Tibial nerve (tissue), 4 donors: Measurements from ENCODE around the gene PERM1. TPM values are rescaled to one million over a fixed set of nuclear protein-coding genes. Genes with fewer than 3 reads are reported as not detected.

Source experiments
- DNase-seq, 2 donors: peaks; one replicate each; pipeline ENCODE4 v3.0.0-alpha.2; 2019; ENCODE audit warnings: low spot score in 2 of 2
- H3K27ac ChIP-seq, 4 donors: fragments of 200-600 bp; sonication (generic) in 3 of 4; one replicate each; pipeline ENCODE4 v1.5.1; 2017 to 2019; ENCODE audit warnings: mild to moderate bottlenecking in 1 of 4
- H3K27me3 ChIP-seq, 2 donors: fragments of 200-600 bp; sonication (generic) in 1 of 2; one replicate each; pipeline versions ENCODE4 v1.5.1 to v1.6.0; 2017 to 2019
- H3K36me3 ChIP-seq, 3 donors: fragments of 200-600 bp; sonication (generic); one replicate each; pipeline ENCODE4 v1.5.1; 2018 to 2019
- H3K4me1 ChIP-seq, 4 donors: fragments of 200-600 bp; sonication (generic) in 3 of 4; one replicate each; pipeline ENCODE4 v1.5.1; 2017 to 2019
- H3K4me3 ChIP-seq, 4 donors: fragments of 200-600 bp; sonication (generic) in 3 of 4; one replicate each; pipeline ENCODE4 v1.5.1; 2017 to 2019; ENCODE audit warnings: mild to moderate bottlenecking in 1 of 4, moderate library complexity in 1 of 4
- H3K9me3 ChIP-seq, 4 donors: fragments of 200-600 bp; sonication (generic) in 3 of 4; one replicate each; pipeline ENCODE4 v1.5.1; 2017 to 2019
- CTCF ChIP-seq, 5 experiments: fragments of 200-600 bp in 3 of 5; fragments of 450-650 bp in 2 of 5; sonication (generic) in 3 of 5; IDR thresholded peaks; one replicate each; pipeline ENCODE4 v1.5.1; 2016 to 2019; ENCODE audit warnings: antibody characterized with exemption in 5 of 5, mild to moderate bottlenecking in 3 of 5, moderate library complexity in 2 of 5
- EP300 ChIP-seq, 2 donors: sonication (generic); formaldehyde crosslinking; IDR thresholded peaks; one replicate each; pipeline ENCODE4 v1.6.1; 2017; ENCODE audit warnings: antibody characterized with exemption in 2 of 2, mild to moderate bottlenecking in 1 of 2
- POLR2A ChIP-seq, 2 donors: fragments of 450-650 bp; IDR thresholded peaks; one replicate each; pipeline ENCODE4 v1.6.1; 2017; ENCODE audit warnings: antibody characterized with exemption in 2 of 2, mild to moderate bottlenecking in 2 of 2, moderate library complexity in 2 of 2
- WGBS, 2 donors: methylation state at CpG; one replicate each; pipeline ENCODE4 v1.1.5; 2018; 5-methylcytosine and 5-hydroxymethylcytosine counted together
- total RNA-seq, 4 donors: library from RNA; depleted of rRNA; stranded (reverse); fragments of >200 nt; gene quantifications; one replicate each; pipeline ENCODE4 v1.1.0, GENCODE V29; 2016

Gene PERM1
- total RNA-seq, 4 donors from 2014 or later = 0.22 to 0.78 TPM; not detected in 2

DNA sequence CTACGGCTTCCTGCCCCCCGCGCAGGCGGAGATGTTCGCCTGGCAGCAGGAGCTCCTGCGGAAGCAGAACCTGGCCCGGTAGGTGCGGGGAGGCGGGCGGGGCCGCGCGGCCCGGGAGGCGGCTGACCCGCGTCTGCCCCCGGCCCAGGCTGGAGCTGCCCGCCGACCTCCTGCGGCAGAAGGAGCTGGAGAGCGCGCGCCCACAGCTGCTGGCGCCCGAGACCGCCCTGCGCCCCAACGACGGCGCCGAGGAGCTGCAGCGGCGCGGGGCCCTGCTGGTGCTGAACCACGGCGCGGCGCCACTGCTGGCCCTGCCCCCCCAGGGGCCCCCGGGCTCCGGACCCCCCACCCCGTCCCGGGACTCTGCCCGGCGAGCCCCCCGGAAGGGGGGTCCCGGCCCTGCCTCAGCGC is 39.5 kb downstream of the PERM1 start:
- peak overlapping the region in 1 of 4 donors; percentile 76 for H3K27ac ChIP-seq
- peak overlapping the region in 2 of 4 donors; percentile 28 to 46 for H3K4me3 ChIP-seq
- H3K9me3 ChIP-seq = no peaks in the 10 kb centered on the region
- peaks cover 0 to 51% of the 10 kb centered on the region in 2 donors for H3K27me3 ChIP-seq
- H3K36me3 ChIP-seq = peaks cover 0 to 39% (median 0%) of the 10 kb centered on the region in 3 donors
- 0 to 1% methylated on average over 3 to 17 of the region's 48 CpGs for WGBS, 2 donors
- no peak for TF ChIP-seq CTCF (IDR thresholded peaks at IDR 0.05)
- no peak for TF ChIP-seq POLR2A (IDR thresholded peaks at IDR 0.05)
- TF ChIP-seq EP300 (IDR thresholded peaks at IDR 0.05) = no peak
- no peak for DNase-seq
- H3K4me1 ChIP-seq = peaks cover 0 to 53% (median 24%) of the 10 kb centered on the region in 4 donors

DNA sequence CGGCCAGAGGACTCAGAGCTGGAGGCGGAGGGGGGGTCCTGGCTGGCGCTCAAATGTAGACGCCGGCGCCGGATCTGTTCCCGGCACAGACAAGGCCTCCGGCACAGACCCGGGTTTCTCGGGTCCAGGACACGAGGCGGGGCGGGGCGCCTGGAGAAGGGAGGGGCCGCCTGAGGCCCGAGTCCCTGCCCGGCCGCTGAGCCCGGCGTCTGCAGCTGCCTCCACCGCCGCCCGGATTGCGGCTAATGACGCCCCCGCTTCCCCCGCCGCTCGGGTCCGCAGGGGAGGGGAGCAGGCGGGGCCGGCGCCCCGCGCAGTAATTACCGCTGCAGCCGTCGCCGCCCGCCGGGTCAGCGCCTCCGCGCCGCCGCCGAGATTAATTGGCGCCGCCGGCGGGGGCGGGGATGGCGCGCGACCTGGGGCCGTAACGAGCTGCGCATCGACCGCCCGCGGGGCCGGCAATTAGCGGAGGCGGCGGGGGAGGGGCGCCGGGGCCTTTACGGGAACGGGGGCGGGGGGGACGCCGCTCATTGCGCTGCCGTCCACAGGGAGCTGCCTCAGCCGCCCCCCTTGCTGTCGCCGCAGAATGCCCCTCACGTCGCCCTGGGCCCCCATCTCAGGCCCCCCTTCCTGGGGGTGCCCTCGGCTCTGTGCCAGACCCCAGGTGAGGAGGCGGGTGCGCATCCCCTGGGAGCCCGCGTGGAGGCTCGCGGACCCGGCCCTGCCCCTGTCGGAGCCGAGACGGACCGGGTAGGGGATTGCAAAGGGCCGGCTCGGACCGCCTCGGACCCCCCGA is 40.1 kb downstream of the PERM1 start:
- Histone ChIP-seq H3K27ac (peak overlapping the region in 3 of 4 donors; percentile 36 to 76 (median 58)), H3K36me3 (peaks cover 0 to 33% (median 0%) of the 10 kb centered on the region in 3 donors), H3K27me3 (peaks cover 0 to 57% of the 10 kb centered on the region in 2 donors), H3K4me1 (peaks cover 0 to 54% (median 24%) of the 10 kb centered on the region in 4 donors), H3K9me3 (no peaks in the 10 kb centered on the region), H3K4me3 (peak overlapping the region in 3 of 4 donors; percentile 26 to 46 (median 28))
- 0 to 1% methylated on average over 7 to 33 of the region's 98 CpGs for WGBS, 2 donors
- TF ChIP-seq POLR2A (IDR thresholded peaks at IDR 0.05) (no peak), CTCF (IDR thresholded peaks at IDR 0.05) (no peak), EP300 (IDR thresholded peaks at IDR 0.05) (no peak)
- DNase-seq = no peak

- H3K27me3 ChIP-seq = peaks cover 0 to 64% of the 10 kb centered on the region in 2 donors
- WGBS, 2 donors = 2% methylated on average over 22 to 27 of the region's 36 CpGs
- DNase-seq = no peak
- H3K4me1 ChIP-seq = peaks cover 0 to 61% (median 24%) of the 10 kb centered on the region in 4 donors
- peak overlapping the region; percentile 36 to 76 (median 50) for H3K27ac ChIP-seq
- H3K9me3 ChIP-seq = no peaks in the 10 kb centered on the region
- H3K36me3 ChIP-seq = peaks cover 0 to 26% (median 0%) of the 10 kb centered on the region in 3 donors
- TF ChIP-seq POLR2A (IDR thresholded peaks at IDR 0.05) (no peak), CTCF (IDR thresholded peaks at IDR 0.05) (no peak), EP300 (IDR thresholded peaks at IDR 0.05) (no peak)
- peak overlapping the region in 3 of 4 donors; percentile 26 to 46 (median 28) for H3K4me3 ChIP-seq
Measured at GRCh38 chr1:941015-941587, 40.8 kb downstream of the PERM1 start.

DNA sequence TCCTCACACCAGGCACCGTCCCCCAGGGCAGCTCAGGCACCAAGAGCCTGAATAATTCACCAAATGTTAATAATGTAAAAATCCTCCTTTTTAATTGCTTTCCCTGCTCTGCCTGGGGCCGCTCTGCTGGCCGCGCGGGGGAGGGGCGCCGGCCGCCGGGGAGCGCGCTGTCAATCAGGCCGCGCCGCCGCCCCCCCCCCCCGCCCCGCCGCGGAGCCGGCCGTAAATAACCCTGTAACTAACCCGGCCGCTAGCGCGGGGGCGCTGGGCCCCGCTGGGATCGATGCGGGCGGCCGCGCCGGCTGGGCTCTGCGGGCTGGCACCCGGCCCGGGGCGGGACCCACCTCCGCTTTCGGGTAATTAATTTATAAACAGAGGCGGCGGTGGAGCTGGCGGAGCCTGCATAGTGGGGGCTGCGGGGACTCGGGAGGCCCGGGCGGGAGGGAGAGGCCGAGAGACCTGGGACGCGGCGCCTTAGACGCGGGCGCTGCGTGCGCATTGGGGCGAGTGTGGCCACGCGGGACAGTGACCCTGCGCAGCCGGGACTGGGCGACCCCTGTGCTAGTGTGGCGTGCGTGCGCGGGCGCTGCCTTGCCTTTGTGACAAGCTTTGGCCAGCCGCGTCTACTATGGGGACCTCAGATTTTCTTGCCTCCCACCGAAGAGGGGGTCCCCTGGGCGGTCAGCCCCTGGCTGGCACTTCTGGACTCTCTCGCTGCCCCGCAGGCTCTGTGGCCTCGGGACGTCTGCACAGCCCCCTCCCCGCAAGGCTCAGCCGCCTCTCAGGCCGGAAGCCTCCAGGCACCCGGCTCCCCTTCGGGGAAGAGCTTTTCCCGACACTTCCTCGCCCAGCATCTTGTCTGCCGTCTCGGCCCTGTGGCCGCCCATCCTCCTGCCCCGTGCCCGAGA is 41.5 kb downstream of the PERM1 start:
- DNase-seq = no peak
- 0 to 2% methylated on average over 20 to 65 of the region's 86 CpGs for WGBS, 2 donors
- Histone ChIP-seq H3K36me3 (peaks cover 0 to 19% (median 0%) of the 10 kb centered on the region in 3 donors), H3K9me3 (no peaks in the 10 kb centered on the region), H3K27ac (peak overlapping the region; percentile 36 to 76 (median 50)), H3K4me1 (peaks cover 0 to 68% (median 24%) of the 10 kb centered on the region in 4 donors), H3K4me3 (peak overlapping the region; percentile 17 to 46 (median 24)), H3K27me3 (peaks cover 0 to 71% of the 10 kb centered on the region in 2 donors)
- peak in 1 of 5 experiments; percentile 6 for TF ChIP-seq CTCF (IDR thresholded peaks at IDR 0.05)
- no peak for TF ChIP-seq EP300 (IDR thresholded peaks at IDR 0.05)
- no peak for TF ChIP-seq POLR2A (IDR thresholded peaks at IDR 0.05)
